ENCODE data around the gene RCL1.
A peak's percentile ranks its signal among the peaks of the same experiment; 100 is the strongest.
"Not testable (repeated sequence)": the region's sequence is repeated elsewhere in the genome, so short reads cannot be mapped to it uniquely, and the experiment has no call there.

The RCL1 gene

DNA sequence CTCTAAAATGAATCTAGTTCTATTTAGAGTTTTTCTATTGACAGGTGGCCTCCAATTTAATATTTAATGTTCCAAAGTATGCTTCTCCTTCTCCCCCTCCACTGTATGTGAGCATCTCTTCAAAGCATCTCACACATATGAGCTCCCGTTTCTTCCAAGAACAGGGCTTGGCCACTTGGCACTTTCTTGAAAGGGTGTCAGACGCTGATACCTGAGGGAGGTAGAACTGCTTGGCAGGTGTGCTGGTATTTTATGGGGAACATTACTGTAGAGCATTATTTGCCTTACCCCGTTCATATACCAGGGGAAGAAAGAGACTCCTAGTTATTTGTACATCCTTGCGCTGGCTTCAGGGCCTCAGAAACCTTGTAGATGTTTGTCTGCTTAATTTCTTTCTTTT, 1.9 kb downstream of the RCL1 start:
- H3K36me3 Mint-ChIP-seq (ENCODE audit: low read depth) = peaks cover 5% of the 10 kb centered on the region
- H3K9me3 Mint-ChIP-seq = no peaks in the 10 kb centered on the region
- H3K4me3 Mint-ChIP-seq = peak overlapping the region; percentile 95

DNA sequence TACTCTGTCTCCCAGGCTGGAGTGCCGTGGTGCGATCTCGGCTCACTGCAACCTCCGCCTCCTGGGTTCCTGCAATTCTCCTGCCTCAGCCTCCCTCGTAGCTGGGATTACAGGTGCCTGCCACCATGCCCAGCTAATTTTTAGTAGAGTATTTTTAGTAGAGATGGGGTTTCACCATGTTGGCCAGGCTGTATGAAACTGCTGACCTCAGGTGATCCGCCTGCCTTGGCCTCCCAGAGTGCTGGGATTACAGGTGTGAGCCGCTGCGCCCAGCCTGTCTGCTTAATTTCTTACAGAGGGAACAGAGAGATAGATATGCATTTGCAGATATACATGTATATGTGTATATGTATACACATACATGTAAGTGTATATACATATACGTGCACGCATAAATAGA, 2.4 kb downstream of the RCL1 start:
- not testable (repeated sequence) for H3K36me3 Mint-ChIP-seq (ENCODE audit: low read depth); H3K27ac Mint-ChIP-seq; H3K27me3 Mint-ChIP-seq (ENCODE audit: low read depth); H3K4me3 Mint-ChIP-seq; DNase-seq (ENCODE audit: low spot score); H3K9me3 Mint-ChIP-seq
- H3K4me1 Mint-ChIP-seq (ENCODE audit: low read depth) = peaks cover 37% of the 10 kb centered on the region

More for the DNA sequence above, 1.9 kb downstream of the RCL1 start:
- Mint-ChIP-seq H3K27ac (no peak overlapping the region), H3K27me3 (ENCODE audit: low read depth) (no peaks in the 10 kb centered on the region), H3K4me1 (ENCODE audit: low read depth) (peaks cover 39% of the 10 kb centered on the region)
- DNase-seq (ENCODE audit: low spot score) = no peak

DNA sequence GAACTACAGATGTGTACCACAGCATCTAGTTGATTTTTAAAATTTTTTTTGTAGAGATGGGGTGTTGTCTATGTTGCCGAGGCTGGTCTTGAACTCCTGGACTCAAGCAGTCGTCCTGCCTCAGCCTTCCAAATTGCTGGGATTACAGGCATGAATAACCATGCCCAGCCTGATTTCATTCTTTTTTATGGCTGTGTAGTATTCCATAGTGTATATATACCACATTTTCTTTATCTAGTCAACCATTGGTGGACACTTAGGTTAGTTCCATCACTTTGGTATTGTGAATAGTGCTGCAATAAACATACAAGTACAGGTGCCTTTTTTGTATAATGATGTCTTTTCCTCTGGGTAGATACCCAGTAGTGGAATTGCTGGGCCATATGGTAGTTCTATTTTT, 3.8 kb downstream of the RCL1 start:
- DNase-seq (ENCODE audit: low spot score) = no peak
- H3K9me3 Mint-ChIP-seq = no peaks in the 10 kb centered on the region
- H3K4me3 Mint-ChIP-seq = no peak overlapping the region
- H3K27ac Mint-ChIP-seq = no peak overlapping the region
- H3K36me3 Mint-ChIP-seq (ENCODE audit: low read depth) = peaks cover 12% of the 10 kb centered on the region
- H3K4me1 Mint-ChIP-seq (ENCODE audit: low read depth) = peaks cover 31% of the 10 kb centered on the region
- H3K27me3 Mint-ChIP-seq (ENCODE audit: low read depth) = no peaks in the 10 kb centered on the region

DNA sequence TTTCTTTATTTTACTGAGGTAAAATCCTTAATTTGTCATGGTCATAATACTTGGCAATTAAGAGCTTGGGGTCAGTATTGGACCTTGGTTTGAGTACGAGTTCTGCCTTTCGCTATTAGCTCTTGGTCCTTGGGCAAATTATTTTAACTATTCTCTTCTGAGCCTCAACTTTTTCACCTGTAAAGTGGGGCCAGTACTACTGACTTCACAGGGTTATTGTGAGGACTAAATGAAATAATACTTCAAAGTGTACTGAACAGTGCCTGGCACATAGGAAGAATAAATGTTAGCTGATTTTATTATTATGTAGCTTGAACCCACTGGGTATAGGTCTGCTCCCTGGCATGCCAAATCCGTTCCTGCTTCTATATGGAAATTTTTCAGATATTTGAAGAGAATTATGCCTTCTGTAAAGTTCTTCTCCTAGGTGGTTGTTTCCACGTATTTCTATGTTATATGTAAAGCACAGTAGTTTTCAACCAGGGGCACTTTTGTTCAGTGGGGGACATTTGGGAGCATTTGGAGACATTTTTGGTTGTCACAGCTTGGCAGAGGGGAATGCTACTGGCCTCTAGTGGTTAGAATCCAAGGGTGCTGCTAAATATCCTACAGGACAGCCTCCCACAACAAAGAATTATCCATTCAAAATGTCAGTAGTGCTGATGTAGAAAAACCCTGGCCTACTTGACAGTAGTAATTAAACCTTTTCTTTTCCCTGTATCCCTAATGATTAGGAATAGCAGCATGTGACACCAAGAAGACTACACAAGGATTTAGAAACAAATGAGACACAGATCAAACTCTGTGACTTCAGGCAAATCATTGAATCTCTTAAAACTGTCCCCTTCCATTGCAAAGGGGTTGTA, 4.5 kb downstream of the RCL1 start:
- H3K36me3 Mint-ChIP-seq (ENCODE audit: low read depth) = peaks cover 12% of the 10 kb centered on the region
- no peak for DNase-seq (ENCODE audit: low spot score)
- no peaks in the 10 kb centered on the region for H3K9me3 Mint-ChIP-seq
- peaks cover 24% of the 10 kb centered on the region for H3K4me1 Mint-ChIP-seq (ENCODE audit: low read depth)
- no peaks in the 10 kb centered on the region for H3K27me3 Mint-ChIP-seq (ENCODE audit: low read depth)
- H3K27ac Mint-ChIP-seq = no peak overlapping the region
- no peak overlapping the region for H3K4me3 Mint-ChIP-seq

DNA sequence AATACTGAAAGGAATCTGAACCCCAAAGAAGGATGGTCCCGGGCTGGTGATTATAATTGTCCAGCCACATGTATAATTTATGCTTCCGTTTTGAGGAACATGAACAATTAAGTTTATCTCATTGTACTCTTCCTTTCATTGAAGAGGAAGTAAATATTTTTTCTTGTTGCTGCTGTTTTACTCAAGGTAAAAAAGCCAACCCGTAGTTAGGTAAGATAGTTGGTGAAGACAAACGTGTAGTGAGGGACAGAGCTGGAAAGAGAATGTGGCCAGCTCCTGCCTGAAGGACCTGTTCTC, 5.1 kb downstream of the RCL1 start:
- no peak overlapping the region for H3K27ac Mint-ChIP-seq
- no peaks in the 10 kb centered on the region for H3K9me3 Mint-ChIP-seq
- no peak overlapping the region for H3K4me3 Mint-ChIP-seq
- DNase-seq (ENCODE audit: low spot score) = no peak
- H3K27me3 Mint-ChIP-seq (ENCODE audit: low read depth) = no peaks in the 10 kb centered on the region
- peaks cover 12% of the 10 kb centered on the region for H3K36me3 Mint-ChIP-seq (ENCODE audit: low read depth)
- H3K4me1 Mint-ChIP-seq (ENCODE audit: low read depth) = peaks cover 24% of the 10 kb centered on the region

DNA sequence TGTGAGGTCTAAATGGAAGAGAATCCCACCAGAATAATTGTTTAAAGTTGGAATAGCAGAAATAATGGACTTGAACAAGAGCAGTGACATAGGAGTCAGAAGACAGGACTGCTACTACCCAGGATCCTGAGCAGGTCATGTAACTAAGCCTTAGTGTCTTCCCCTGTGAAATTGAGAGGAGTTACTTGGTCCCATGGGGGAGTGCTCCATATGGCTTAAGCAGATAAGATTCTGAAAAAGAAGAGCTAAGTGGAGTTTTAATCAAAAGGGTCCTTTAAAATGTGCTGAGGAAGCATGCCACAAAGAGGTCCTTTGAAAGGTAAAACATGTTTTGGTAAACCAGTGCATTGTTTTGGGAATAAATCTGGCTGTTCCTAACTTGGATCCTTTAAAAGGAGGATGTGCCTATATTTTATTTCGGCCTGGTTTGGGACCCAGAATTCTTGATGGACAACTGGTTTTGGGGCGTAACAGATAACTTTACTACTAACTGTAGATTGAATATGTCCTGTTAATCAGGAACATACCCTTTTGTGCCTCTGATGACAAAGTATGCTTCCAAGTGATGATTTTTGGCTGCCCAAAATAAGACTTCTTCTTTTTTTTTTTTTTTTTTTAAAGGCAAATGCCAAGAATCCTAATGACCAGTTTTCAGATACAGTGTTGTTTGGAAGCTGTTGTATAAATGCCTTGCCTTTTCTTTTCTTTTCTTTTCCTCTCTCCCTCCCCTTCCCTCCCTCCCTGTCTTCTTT, 5.7 kb downstream of the RCL1 start:
- Mint-ChIP-seq H3K27me3 (ENCODE audit: low read depth) (no peaks in the 10 kb centered on the region), H3K36me3 (ENCODE audit: low read depth) (peaks cover 14% of the 10 kb centered on the region), H3K27ac (no peak overlapping the region), H3K9me3 (no peaks in the 10 kb centered on the region), H3K4me1 (ENCODE audit: low read depth) (peaks cover 26% of the 10 kb centered on the region), H3K4me3 (no peak overlapping the region)
- no peak for DNase-seq (ENCODE audit: low spot score)

DNA sequence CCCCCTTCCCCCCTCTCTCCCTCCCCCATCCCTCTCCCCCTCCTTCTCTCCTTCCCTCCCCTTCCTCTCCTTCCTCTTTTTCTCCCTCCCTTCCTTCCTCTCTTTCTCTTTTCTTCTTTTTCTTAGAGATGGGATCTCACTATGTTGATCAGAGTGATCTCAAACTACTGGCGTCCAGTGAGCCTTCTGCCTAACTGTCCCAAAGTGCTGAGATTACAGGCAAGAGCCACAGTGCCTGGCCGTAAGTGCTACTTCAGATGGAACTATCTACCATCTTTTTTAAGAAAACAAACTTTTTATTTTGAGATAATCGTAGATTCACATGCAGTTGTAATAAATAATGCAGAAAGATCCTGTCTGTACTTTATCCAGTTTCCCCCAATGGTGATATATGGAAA, 6.3 kb downstream of the RCL1 start:
- Mint-ChIP-seq H3K36me3 (ENCODE audit: low read depth) (peaks cover 17% of the 10 kb centered on the region), H3K4me1 (ENCODE audit: low read depth) (peaks cover 25% of the 10 kb centered on the region), H3K9me3 (no peaks in the 10 kb centered on the region), H3K4me3 (no peak overlapping the region), H3K27me3 (ENCODE audit: low read depth) (no peaks in the 10 kb centered on the region), H3K27ac (no peak overlapping the region)
- DNase-seq (ENCODE audit: low spot score) = no peak

DNA sequence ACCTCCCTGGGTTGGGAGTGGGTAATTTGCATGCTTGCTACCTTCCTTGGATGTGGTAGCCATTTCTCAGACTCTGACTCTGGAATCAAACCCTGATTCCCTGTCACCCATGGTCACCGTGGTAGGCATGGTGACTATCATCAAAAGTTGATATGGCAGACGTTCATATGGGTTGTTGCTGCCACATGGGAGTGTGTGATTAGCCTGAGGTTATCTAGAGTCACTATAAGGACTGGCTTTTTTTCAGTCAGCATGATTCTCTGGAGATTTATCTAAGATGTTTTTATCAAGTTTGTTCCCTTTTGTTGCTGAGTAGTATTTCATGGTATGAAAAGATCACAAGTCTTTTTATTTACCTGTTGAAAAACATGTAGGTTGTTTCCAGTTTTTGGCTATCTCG, 7.0 kb downstream of the RCL1 start:
- Mint-ChIP-seq H3K27me3 (ENCODE audit: low read depth) (no peaks in the 10 kb centered on the region), H3K9me3 (no peaks in the 10 kb centered on the region), H3K36me3 (ENCODE audit: low read depth) (peaks cover 17% of the 10 kb centered on the region), H3K27ac (no peak overlapping the region), H3K4me3 (no peak overlapping the region), H3K4me1 (ENCODE audit: low read depth) (peaks cover 22% of the 10 kb centered on the region)
- no peak for DNase-seq (ENCODE audit: low spot score)

DNA sequence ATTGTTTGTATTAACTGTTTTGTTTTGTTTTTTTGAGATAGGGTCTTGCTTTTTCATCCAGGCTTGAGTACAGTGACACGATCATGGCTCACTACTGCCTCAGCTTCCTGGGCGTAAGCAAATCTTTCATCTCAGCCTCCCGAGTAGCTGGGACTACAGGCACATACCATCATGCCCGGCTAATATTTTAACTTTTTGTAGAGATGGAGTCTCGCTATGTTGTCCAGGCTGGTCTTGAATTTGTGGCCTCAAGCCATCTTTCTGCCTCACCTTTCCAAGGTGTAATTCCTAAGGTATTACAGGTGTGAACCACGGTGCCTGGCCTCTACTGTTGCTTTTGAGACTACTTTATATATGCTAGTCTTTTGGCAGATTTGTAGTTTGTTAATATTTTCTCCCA, 8.4 kb downstream of the RCL1 start:
- no peak for DNase-seq (ENCODE audit: low spot score)
- Mint-ChIP-seq H3K9me3 (peaks cover 9% of the 10 kb centered on the region), H3K36me3 (ENCODE audit: low read depth) (peaks cover 25% of the 10 kb centered on the region), H3K27ac (no peak overlapping the region), H3K4me1 (ENCODE audit: low read depth) (peaks cover 18% of the 10 kb centered on the region), H3K4me3 (no peak overlapping the region), H3K27me3 (ENCODE audit: low read depth) (no peaks in the 10 kb centered on the region)

DNA sequence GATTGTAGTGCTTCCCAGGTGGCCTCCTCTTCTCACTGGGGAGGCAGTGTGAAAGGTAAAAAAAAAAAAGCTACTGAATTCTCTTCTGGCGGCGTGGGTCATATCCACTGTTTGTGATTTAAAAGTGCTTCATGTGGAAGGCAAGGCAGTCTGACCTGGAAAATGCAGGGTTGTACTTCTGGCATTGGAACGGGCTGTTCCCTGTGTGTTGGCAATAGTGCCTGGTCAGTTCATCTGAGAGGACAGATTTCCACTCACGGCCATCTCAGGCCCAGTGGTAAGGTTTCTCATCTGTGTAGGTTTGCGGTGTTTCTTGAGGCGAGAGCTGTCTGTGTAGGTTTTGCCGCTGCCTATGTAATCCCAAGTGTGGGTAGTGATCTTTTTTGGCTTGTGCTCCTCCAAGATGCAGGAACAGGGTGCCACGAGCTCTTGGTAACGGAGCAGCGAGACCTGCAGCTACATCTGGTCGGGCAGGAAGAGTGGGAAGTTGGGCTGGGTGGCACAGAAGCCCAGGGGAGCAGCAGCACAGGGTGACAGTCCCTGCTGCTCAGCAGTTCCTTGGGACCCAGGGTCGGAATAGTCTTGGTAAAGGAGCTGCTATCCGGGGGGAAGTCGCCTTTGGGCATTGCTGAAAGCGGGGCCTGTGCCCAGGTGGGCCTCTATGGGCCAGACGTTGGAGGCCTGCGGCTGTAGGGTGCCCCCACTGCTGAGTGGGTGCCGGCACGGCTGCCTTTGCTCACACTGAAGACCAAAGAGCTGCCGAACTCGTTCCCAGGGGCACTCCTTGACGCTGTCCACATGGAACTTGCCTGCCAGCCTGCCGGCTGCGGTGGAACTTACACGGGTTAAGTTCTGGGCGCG, 11.2 kb downstream of the RCL1 start:
- peaks cover 12% of the 10 kb centered on the region for H3K4me1 Mint-ChIP-seq (ENCODE audit: low read depth)

DNA sequence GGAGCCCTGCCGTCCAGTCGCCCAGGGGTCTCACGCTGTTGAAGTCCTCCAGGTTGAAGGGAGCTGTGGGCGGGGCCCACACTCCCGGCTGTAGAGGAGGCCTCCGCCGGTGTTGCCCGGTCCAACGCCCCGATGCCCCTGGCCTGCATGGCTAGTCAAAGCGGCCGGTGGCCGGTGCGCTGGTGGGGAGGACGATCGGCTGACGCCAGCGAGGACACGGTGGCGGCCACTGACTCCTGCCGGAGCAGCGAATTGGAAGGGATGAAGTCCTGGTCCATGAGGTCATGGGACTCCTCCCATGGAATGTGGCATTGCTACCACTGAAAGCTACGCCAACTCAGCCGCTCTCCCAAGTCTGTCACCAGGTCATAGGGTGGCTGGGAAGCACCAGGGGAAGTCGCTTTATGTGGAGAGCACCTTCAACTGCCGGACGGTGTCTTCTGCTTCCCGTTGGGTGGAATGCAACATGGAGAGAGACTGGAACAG, 11.8 kb downstream of the RCL1 start:
- no peak for DNase-seq (ENCODE audit: low spot score)
- Mint-ChIP-seq H3K4me1 (ENCODE audit: low read depth) (peaks cover 11% of the 10 kb centered on the region), H3K9me3 (peaks cover 25% of the 10 kb centered on the region), H3K4me3 (no peak overlapping the region), H3K36me3 (ENCODE audit: low read depth) (peaks cover 47% of the 10 kb centered on the region), H3K27ac (no peak overlapping the region), H3K27me3 (ENCODE audit: low read depth) (no peaks in the 10 kb centered on the region)

More for the DNA sequence above, 11.2 kb downstream of the RCL1 start:
- H3K27me3 Mint-ChIP-seq (ENCODE audit: low read depth) = no peaks in the 10 kb centered on the region
- DNase-seq (ENCODE audit: low spot score) = no peak
- peaks cover 25% of the 10 kb centered on the region for H3K9me3 Mint-ChIP-seq
- H3K36me3 Mint-ChIP-seq (ENCODE audit: low read depth) = peaks cover 44% of the 10 kb centered on the region
- H3K4me3 Mint-ChIP-seq = no peak overlapping the region
- H3K27ac Mint-ChIP-seq = no peak overlapping the region

DNA sequence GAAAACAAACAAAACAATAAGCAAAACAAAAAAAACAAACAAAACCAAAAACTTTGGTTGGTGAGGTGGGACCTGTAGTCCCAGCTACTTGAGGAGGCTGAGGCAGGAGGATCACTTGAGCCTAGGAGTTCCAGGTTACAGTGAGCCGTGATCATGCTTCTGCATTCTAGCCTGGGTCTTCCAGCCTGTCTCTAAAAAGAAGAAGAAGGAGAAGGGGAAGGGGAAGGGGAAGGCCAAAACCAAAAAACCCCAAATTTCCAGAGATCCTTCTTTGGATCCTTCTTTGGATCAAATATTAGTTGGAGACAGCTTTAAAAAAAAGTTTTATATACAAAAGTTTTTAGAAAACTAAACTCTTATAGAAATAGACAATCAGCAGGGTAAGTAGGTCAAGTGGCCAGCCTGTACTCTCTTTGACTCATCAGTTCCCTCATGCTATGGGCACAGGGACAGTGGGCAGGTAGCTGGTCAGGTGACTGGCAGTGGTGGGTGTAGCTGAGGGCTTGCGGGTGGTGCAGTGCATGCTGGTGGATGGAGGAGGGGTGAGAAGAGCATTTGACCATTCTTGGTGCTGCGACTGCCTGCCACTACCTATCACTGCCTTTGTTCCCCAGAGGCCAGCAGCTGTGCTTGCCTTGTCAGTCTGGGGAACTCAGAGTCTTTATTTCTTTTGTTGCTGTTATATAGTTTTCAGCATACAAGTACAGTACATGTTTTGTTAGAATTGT, 12.6 kb downstream of the RCL1 start:
- no peak overlapping the region for H3K4me3 Mint-ChIP-seq
- peaks cover 11% of the 10 kb centered on the region for H3K4me1 Mint-ChIP-seq (ENCODE audit: low read depth)

DNA sequence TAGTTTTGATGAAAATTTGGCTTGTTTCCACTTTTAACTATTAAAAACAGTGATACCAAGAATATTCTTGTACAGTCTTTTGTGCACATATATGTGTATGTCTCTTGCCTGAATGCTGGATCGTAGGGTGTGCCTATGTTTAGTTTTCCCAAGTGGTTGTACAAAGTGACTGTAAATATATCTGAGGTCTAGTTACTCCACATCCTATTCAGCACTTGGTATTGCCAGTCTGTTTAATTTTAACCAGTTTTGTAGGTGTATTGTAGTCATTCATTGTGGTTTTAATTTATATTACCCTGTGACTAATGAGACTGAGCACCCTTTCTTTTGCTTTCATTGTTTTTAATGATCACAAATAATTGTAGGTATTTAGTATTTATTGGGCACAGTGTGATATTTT, 17.8 kb downstream of the RCL1 start:
- DNase-seq (ENCODE audit: low spot score) = no peak
- peaks cover 40% of the 10 kb centered on the region for H3K9me3 Mint-ChIP-seq
- H3K4me3 Mint-ChIP-seq = no peak overlapping the region
- peaks cover 48% of the 10 kb centered on the region for H3K36me3 Mint-ChIP-seq (ENCODE audit: low read depth)
- no peaks in the 10 kb centered on the region for H3K27me3 Mint-ChIP-seq (ENCODE audit: low read depth)
- no peak overlapping the region for H3K27ac Mint-ChIP-seq
- H3K4me1 Mint-ChIP-seq (ENCODE audit: low read depth) = peaks cover 24% of the 10 kb centered on the region

More for the DNA sequence above, 12.6 kb downstream of the RCL1 start:
- Mint-ChIP-seq H3K9me3 (peaks cover 25% of the 10 kb centered on the region), H3K36me3 (ENCODE audit: low read depth) (peaks cover 45% of the 10 kb centered on the region), H3K27ac (no peak overlapping the region), H3K27me3 (ENCODE audit: low read depth) (no peaks in the 10 kb centered on the region)
- no peak for DNase-seq (ENCODE audit: low spot score)
